IMR-90 (cell line): ENCODE data around the gene LRRK2. TPM values are rescaled to one million over a fixed set of nuclear protein-coding genes. Genes with fewer than 3 reads are reported as not detected.

Experiments
- ATAC-seq: fragments of 200-7000 bp; cut with Tn5 transposase; 2 replicates; pipeline ENCODE4 v1.9.1; 2020; ENCODE audit warnings: low read depth, mild to moderate bottlenecking, moderate library complexity
- BruUV-seq: library from RNA; stranded (reverse); fragments of 400-500 nt; replicated peaks from 2 replicates; lab custom pipeline; 2021; lab: Mats Ljungman, UMichigan
- CTCF ChIA-PET: fragments of 300-600 bp; formaldehyde crosslinking; extraction: SDS; loops from one replicate; lab custom pipeline; 2021; ENCODE audit warnings: antibody characterized with exemption; lab: Yijun Ruan, JAX
- POLR2A ChIA-PET: fragments of 300-600 bp; sonication (Branson Sonifier 250); formaldehyde crosslinking; loops from one replicate; lab custom pipeline; 2022; ENCODE audit warnings: antibody characterized with exemption; ENCODE audit not compliant: unreplicated experiment; lab: Charles Lee
- DNase-seq: peaks from one replicate; pipeline ENCODE4 v3.0.0; 2013
- H2AFZ ChIP-seq: replicated peaks from 2 replicates; pipeline ENCODE3; 2013; ENCODE audit warnings: low read length, mild to moderate bottlenecking; ENCODE audit not compliant: poor library complexity
- H2AK5ac ChIP-seq: 2 replicates; pipeline ENCODE4 v1.6.1; 2013; ENCODE audit warnings: low read depth, low read length, inconsistent platforms
- H2AK9ac ChIP-seq: replicated peaks from 2 replicates; pipeline ENCODE3; 2013; ENCODE audit warnings: mild to moderate bottlenecking, low read depth, low read length, moderate library complexity; ENCODE audit not compliant: poor library complexity
- H2BK120ac ChIP-seq: 2 replicates; pipeline ENCODE4 v1.6.1; 2013; ENCODE audit warnings: low read depth, low read length, inconsistent platforms
- H2BK15ac ChIP-seq: 3 replicates; pipeline ENCODE4 v1.6.1; 2013; ENCODE audit warnings: low read depth, low read length, inconsistent platforms
- H2BK20ac ChIP-seq: 2 replicates; pipeline ENCODE4 v1.6.1; 2013; ENCODE audit warnings: low read depth, mild to moderate bottlenecking, inconsistent platforms, low read length, moderate library complexity
- H2BK5ac ChIP-seq: 2 replicates; pipeline ENCODE4 v1.6.1; 2013; ENCODE audit warnings: mild to moderate bottlenecking, low read depth, low read length, inconsistent platforms; ENCODE audit not compliant: poor library complexity, severe bottlenecking
- H3K14ac ChIP-seq: replicated peaks from 2 replicates; pipeline ENCODE4 v1.6.1; 2013; ENCODE audit warnings: low read depth, low read length, inconsistent platforms
- H3K18ac ChIP-seq: 2 replicates; pipeline ENCODE4 v1.6.1; 2013; ENCODE audit warnings: low read depth, low read length, control low read depth
- H3K23ac ChIP-seq: 2 replicates; pipeline ENCODE4 v1.6.1; 2013; ENCODE audit warnings: low read depth, low read length, inconsistent platforms
- H3K27ac ChIP-seq: 2 replicates; pipeline ENCODE4 v1.5.1; 2013; ENCODE audit warnings: mild to moderate bottlenecking, control low read depth, low read length; ENCODE audit not compliant: insufficient read depth
- H3K27me3 ChIP-seq: 2 replicates; pipeline ENCODE4 v1.6.1; 2013; ENCODE audit warnings: low read length; ENCODE audit not compliant: control insufficient read depth, insufficient read depth
- H3K36me3 ChIP-seq: 2 replicates; pipeline ENCODE4 v1.6.1; 2013; ENCODE audit warnings: low read length, mixed read lengths; ENCODE audit not compliant: control insufficient read depth, insufficient read depth
- H3K4ac ChIP-seq: 2 replicates; pipeline ENCODE4 v1.6.1; 2013; ENCODE audit warnings: low read depth, low read length, inconsistent platforms
- H3K4me1 ChIP-seq: 2 replicates; pipeline ENCODE4 v1.6.1; 2013; ENCODE audit warnings: low read length, mixed read lengths; ENCODE audit not compliant: control insufficient read depth, insufficient read depth
- H3K4me2 ChIP-seq: 2 replicates; pipeline ENCODE4 v1.6.1; 2013; ENCODE audit warnings: low read depth, mild to moderate bottlenecking, control low read depth, low read length, moderate library complexity
- H3K4me3 ChIP-seq: 2 replicates; pipeline ENCODE4 v1.5.1; 2013; ENCODE audit warnings: low read depth, mild to moderate bottlenecking, control low read depth, low read length, moderate library complexity; ENCODE audit not compliant: insufficient read depth
- H3K56ac ChIP-seq: 2 replicates; pipeline ENCODE4 v1.6.1; 2013; ENCODE audit warnings: low read length, inconsistent platforms; ENCODE audit not compliant: insufficient read depth; ENCODE audit errors: extremely low read depth
- H3K79me1 ChIP-seq, 2 experiments: 2 replicates each; pipeline ENCODE4 v1.6.1; 2013; ENCODE audit warnings: low read length in 2 of 2, inconsistent platforms in 1 of 2, low read depth in 1 of 2
- H3K9ac ChIP-seq: 2 replicates; pipeline ENCODE4 v1.6.1; 2013; ENCODE audit warnings: low read depth, low read length, control low read depth
- H3K9me1 ChIP-seq: 2 replicates; pipeline ENCODE4 v1.6.1; 2013; ENCODE audit warnings: low read length, inconsistent platforms; ENCODE audit not compliant: insufficient read depth
- H3K9me3 ChIP-seq: 2 replicates; pipeline ENCODE4 v1.6.1; 2013; ENCODE audit warnings: low read length; ENCODE audit not compliant: control insufficient read depth, insufficient read depth
- H4K20me1 ChIP-seq: 2 replicates; pipeline ENCODE4 v1.6.1; 2013; ENCODE audit warnings: low read length, inconsistent platforms; ENCODE audit not compliant: insufficient read depth
- H4K5ac ChIP-seq: 2 replicates; pipeline ENCODE4 v1.6.1; 2013; ENCODE audit warnings: mild to moderate bottlenecking, low read depth, low read length, control low read depth
- H4K8ac ChIP-seq, 2 experiments: 2 replicates each; pipeline ENCODE4 v1.6.1; 2013; ENCODE audit warnings: low read depth in 2 of 2, low read length in 2 of 2, control low read depth in 1 of 2, inconsistent platforms in 1 of 2
- H4K91ac ChIP-seq: 2 replicates; pipeline ENCODE4 v1.6.1; 2013; ENCODE audit warnings: low read depth, low read length, inconsistent platforms; ENCODE audit not compliant: insufficient read depth
- ELK1 ChIP-seq: fragments of 150-350 bp; IDR thresholded peaks from 2 replicates; pipeline ENCODE4 v1.6.1; 2016; ENCODE audit warnings: low read depth, mild to moderate bottlenecking, low read length, moderate library complexity, borderline replicate concordance
- MAZ ChIP-seq: IDR thresholded peaks from 2 replicates; pipeline ENCODE4 v1.6.1; 2012; ENCODE audit warnings: low read depth, mild to moderate bottlenecking, low read length, improper control_type of control experiment, moderate library complexity, borderline replicate concordance
- MXI1 ChIP-seq: IDR thresholded peaks from 2 replicates; pipeline ENCODE4 v1.6.1; 2012; ENCODE audit warnings: low read depth, mild to moderate bottlenecking, low read length, moderate library complexity, borderline replicate concordance
- SMC3 ChIP-seq: fragments of 150-350 bp; IDR thresholded peaks from 2 replicates; pipeline ENCODE4 v1.6.1; 2016; ENCODE audit warnings: low read depth, mild to moderate bottlenecking, antibody characterized with exemption, low read length, moderate library complexity
- WGBS, 2 experiments: methylation state at CpG; one replicate each; pipeline versions ENCODE4 v1.1.5 to v1.1.7; 2013; ENCODE audit warnings: missing lambda C conversion rate in 2 of 2; ENCODE audit not compliant: insufficient read length in 1 of 2; ENCODE audit errors: extremely low coverage in 2 of 2; 5-methylcytosine and 5-hydroxymethylcytosine counted together
- dilution Hi-C: fragments of 300-500 bp; cut with HindIII; formaldehyde crosslinking; loops from one replicate; pipeline ENCODE4 v1.14.3; 2018; ENCODE audit warnings: low sequenced_read_pairs; ENCODE audit not compliant: unreplicated experiment
- in situ Hi-C: fragments of 300-500 bp; cut with MboI; formaldehyde crosslinking; loops from 3 replicates; pipeline ENCODE4 v1.14.3; 2019; ENCODE audit warnings: low sequenced_read_pairs, inconsistent platforms, mixed read lengths
- intact Hi-C: fragments of 100-400 bp; cut with micrococcal nuclease; formaldehyde crosslinking; loops from 2 replicates; pipeline ENCODE4 v1.10.0; 2022
- polyA plus RNA-seq, 3 experiments: library from polyadenylated mRNA; depleted of rRNA; stranded (reverse); fragments of >200 nt; gene quantifications; 2 replicates each; pipeline ENCODE4 v1.2.3, GENCODE V29; 2012; ENCODE audit warnings: low replicate concordance in 1 of 3
- total RNA-seq: library from RNA; depleted of rRNA; stranded (reverse); fragments of >200 nt; gene quantifications from 2 replicates; pipeline ENCODE4 v1.2.3, GENCODE V29; 2012
- TF ChIP-seq, protein P1 (sequence below): conservative IDR thresholded peaks from 2 replicates; pipeline ENCODE4 v1.5.1; 2012; ENCODE audit warnings: mild to moderate bottlenecking, low read depth, low read length, improper control_type of control experiment

Gene LRRK2
- total and polyA plus RNA-seq, 2 of the 4 experiments (the other 2 are of a cell fraction), result 0.17 to 0.54 TPM

- DNase-seq (no peak), ATAC-seq (no peak)
- H3K56ac ChIP-seq, result no peak overlapping the region
- H3K18ac ChIP-seq, result no peak overlapping the region
- H2AK9ac ChIP-seq, result no peak overlapping the region
- TF ChIP-seq MAZ, result no peak
- TF ChIP-seq MXI1, result no peak
- no peak for TF ChIP-seq ELK1
- no peak for TF ChIP-seq SMC3
- TF ChIP-seq, protein P1, sequence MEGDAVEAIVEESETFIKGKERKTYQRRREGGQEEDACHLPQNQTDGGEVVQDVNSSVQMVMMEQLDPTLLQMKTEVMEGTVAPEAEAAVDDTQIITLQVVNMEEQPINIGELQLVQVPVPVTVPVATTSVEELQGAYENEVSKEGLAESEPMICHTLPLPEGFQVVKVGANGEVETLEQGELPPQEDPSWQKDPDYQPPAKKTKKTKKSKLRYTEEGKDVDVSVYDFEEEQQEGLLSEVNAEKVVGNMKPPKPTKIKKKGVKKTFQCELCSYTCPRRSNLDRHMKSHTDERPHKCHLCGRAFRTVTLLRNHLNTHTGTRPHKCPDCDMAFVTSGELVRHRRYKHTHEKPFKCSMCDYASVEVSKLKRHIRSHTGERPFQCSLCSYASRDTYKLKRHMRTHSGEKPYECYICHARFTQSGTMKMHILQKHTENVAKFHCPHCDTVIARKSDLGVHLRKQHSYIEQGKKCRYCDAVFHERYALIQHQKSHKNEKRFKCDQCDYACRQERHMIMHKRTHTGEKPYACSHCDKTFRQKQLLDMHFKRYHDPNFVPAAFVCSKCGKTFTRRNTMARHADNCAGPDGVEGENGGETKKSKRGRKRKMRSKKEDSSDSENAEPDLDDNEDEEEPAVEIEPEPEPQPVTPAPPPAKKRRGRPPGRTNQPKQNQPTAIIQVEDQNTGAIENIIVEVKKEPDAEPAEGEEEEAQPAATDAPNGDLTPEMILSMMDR, result no peak
- dilution Hi-C loops (no loop called here), in situ Hi-C loops (no loop called here), intact Hi-C loops (no loop called here)
- H2BK5ac ChIP-seq, result no peak overlapping the region
- H3K4me3 ChIP-seq, result no peak overlapping the region
- no peak overlapping the region for H3K4ac ChIP-seq
- no TSS peak for BruUV-seq
- H3K79me1 ChIP-seq, result no peaks in the 10 kb centered on the region
- no peak overlapping the region for H2BK120ac ChIP-seq
- H4K20me1 ChIP-seq, result no peaks in the 10 kb centered on the region
- WGBS, 2 experiments, result no CpG with 5 or more reads among the region's 1 CpG
- no peaks in the 10 kb centered on the region for H3K36me3 ChIP-seq
- no peaks in the 10 kb centered on the region for H3K9me3 ChIP-seq
- H4K8ac ChIP-seq, result no peak overlapping the region
- no peaks in the 10 kb centered on the region for H3K27me3 ChIP-seq
- no peak overlapping the region for H4K91ac ChIP-seq
- H3K9ac ChIP-seq, result no peak overlapping the region
- ChIA-PET POLR2A (no interaction called here), CTCF (no interaction called here)
- no peak overlapping the region for H3K27ac ChIP-seq
- H4K5ac ChIP-seq, result no peak overlapping the region
- no peaks in the 10 kb centered on the region for H3K9me1 ChIP-seq
- no peak overlapping the region for H3K4me2 ChIP-seq
- H3K4me1 ChIP-seq, result no peaks in the 10 kb centered on the region
- no peak overlapping the region for H2AFZ ChIP-seq
- no peak overlapping the region for H3K14ac ChIP-seq
- no peak overlapping the region for H2BK20ac ChIP-seq
- no peak overlapping the region for H2BK15ac ChIP-seq
- H2AK5ac ChIP-seq, result no peak overlapping the region
- H3K23ac ChIP-seq, result no peak overlapping the region
Observed at GRCh38 chr12:40238266-40238902, 13.6 kb downstream of the LRRK2 start.
